HUES6 (cell line): Measurements from ENCODE around the gene NCBP1.
A peak's percentile ranks its signal among the peaks of the same experiment; 100 is the strongest.
"Not testable (repeated sequence)": the region's sequence is repeated elsewhere in the genome, so short reads cannot be mapped to it uniquely, and the experiment has no call there.

Source experiments
- H3K27ac ChIP-seq: 2 replicates; pipeline ENCODE4 v1.7.0; 2013; ENCODE audit warnings: low read depth, mild to moderate bottlenecking, low read length, inconsistent platforms
- H3K27me3 ChIP-seq: 2 replicates; pipeline ENCODE4 v1.6.1; 2013; ENCODE audit warnings: low read length; ENCODE audit not compliant: control insufficient read depth, insufficient read depth
- H3K36me3 ChIP-seq: 2 replicates; pipeline ENCODE4 v1.6.1; 2013; ENCODE audit warnings: low read length; ENCODE audit not compliant: control insufficient read depth, insufficient read depth
- H3K4me1 ChIP-seq: 2 replicates; pipeline ENCODE4 v1.6.1; 2013; ENCODE audit warnings: low read length; ENCODE audit not compliant: control insufficient read depth, insufficient read depth
- H3K4me3 ChIP-seq: 2 replicates; pipeline ENCODE4 v1.5.1; 2013; ENCODE audit warnings: low read depth, low read length
- H3K9ac ChIP-seq: one replicate; pipeline ENCODE4 v1.6.1; 2013; ENCODE audit warnings: mild to moderate bottlenecking, low read length
- H3K9me3 ChIP-seq: 2 replicates; pipeline ENCODE4 v1.6.1; 2013; ENCODE audit warnings: low read depth, low read length; ENCODE audit not compliant: control insufficient read depth, insufficient read depth

Gene NCBP1

DNA sequence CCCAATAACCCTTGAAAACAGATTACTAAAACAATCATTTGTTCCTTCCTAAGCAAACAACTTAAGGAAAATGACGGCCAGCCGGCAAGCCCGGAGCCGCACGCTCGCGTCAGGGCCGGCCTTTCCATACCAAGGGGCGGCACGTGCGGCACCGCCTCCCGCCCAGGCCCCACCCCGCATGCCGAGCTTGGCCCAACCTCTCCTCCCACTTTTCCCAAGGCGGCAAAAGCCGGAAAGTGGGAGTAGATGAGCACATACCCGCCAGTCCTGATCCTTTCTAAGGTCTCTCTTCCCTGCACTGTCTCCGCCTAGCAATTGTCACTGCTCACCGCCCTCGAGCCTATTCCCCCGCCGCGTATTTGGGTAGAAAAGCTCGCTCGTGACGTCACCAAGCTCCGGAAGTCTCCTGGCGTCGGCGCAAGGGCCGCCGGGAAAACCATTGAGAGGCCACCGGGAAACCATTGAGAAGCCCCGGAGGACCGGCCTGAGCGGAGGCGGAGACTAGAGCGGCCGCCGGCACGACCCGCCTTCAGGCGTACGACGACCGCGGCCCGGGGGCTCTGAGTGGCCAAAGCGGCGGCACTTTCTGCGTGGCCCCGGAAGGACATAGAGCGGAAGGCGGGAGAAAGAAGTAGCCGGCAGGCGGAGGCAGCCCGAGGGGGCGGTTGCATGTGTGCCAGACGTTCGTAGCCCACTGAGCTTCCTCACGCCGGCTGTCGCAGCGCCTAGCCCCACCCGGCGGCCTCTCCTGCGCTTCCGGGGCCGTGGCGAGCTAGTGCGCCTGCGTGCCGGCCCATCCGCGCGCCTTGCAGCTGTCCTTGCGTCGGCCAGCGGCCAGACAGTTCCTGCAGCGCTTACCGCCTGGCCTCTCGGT is at the start of gene NCBP1, which contains the start of gene TSTD2:
TSS of gene NCBP1 (plus strand) at position 837 of the 874 bp plus-strand sequence. CDS start 61 bp downstream, outside the sequence.
TSS of gene TSTD2 (minus strand) at position 384 of the 874 bp plus-strand sequence. CDS start 5,806 bp downstream, outside the sequence.
- Histone ChIP-seq H3K4me1 (peaks cover 24% of the 10 kb centered on the region), H3K9me3 (no peaks in the 10 kb centered on the region), H3K9ac (peak within 1 kb of the TSS; percentile 89), H3K36me3 (peaks cover 3% of the 10 kb centered on the region; the same call in 1 of the 2 replicates), H3K4me3 (peak within 1 kb of the TSS; percentile 95), H3K27ac (peak within 1 kb of the TSS; percentile 88), H3K27me3 (no peaks in the 10 kb centered on the region)

DNA sequence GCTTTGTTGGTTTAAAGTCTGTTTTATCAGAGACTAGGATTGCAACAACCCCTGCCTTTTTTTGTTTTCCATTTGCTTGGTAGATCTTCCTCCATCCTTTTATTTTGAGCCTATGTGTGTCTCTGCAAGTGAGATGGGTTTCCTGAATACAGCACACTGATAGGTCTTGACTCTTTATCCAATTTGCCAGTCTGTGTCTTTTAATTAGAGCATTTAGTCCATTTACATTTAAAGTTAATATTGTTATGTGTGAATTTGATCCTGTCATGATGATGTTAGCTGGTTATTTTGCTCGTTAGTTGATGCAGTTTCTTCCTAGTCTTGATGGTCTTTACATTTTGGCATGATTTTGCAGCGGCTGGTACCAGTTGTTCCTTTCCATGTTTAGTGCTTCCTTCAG is 48.8 kb upstream of the NCBP1 start:
- H3K4me1 ChIP-seq, H3K27ac ChIP-seq, H3K9ac ChIP-seq, H3K27me3 ChIP-seq, H3K9me3 ChIP-seq, H3K4me3 ChIP-seq, H3K36me3 ChIP-seq: not testable (repeated sequence)

DNA sequence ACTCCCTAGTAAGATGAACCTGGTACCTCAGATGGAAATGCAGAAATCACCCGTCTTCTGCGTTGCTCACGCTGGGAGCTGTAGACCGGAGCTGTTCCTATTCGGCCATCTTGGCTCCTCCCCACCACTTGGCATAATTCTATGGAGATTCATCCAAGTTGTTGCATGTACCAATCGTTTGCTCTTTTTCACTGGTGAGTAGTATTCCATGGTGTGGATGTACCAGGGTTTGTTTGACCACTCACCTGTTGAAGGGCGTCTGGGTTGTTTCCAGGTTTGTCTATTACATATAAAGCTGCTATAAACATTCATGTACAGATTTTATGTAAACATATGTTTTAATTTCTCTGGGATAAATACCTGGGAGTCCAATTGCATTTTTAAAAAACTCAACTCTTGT is 46.7 kb upstream of the NCBP1 start:
- peak overlapping the region; percentile 39; the same call in 1 of the 2 replicates for H3K4me3 ChIP-seq
- H3K36me3 ChIP-seq, H3K9me3 ChIP-seq, H3K27me3 ChIP-seq, H3K4me1 ChIP-seq, H3K9ac ChIP-seq, H3K27ac ChIP-seq: not testable (repeated sequence)

DNA sequence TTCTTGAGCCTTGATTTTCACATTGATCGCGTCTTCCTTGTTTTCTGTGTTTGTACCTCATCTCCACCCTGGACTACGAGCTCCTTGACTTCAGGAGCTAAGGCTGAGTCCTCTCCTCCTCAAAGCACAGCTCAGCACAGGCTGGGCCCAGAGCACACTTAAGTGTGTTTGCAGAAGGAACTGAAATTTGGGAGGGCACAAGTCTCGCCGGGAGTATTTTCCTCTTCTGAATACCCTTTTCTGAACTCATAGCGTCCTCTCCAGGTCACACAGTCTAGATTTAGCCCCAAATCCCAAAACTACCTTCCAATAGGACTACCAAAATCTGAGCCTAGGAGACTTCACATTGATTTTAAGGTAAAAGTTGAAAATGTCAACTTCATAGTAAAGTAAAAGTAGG is 42.1 kb upstream of the NCBP1 start:
- no peaks in the 10 kb centered on the region for H3K27me3 ChIP-seq
- H3K4me3 ChIP-seq: no peak overlapping the region
- peaks cover 8% of the 10 kb centered on the region for H3K9me3 ChIP-seq
- no peak overlapping the region for H3K27ac ChIP-seq
- no peaks in the 10 kb centered on the region for H3K36me3 ChIP-seq
- H3K9ac ChIP-seq: no peak overlapping the region
- no peaks in the 10 kb centered on the region for H3K4me1 ChIP-seq

GRCh38 chr9:97592126-97592525 is 41.5 kb upstream of the NCBP1 start:
- Histone ChIP-seq H3K4me1 (no peaks in the 10 kb centered on the region), H3K9me3 (peaks cover 4% of the 10 kb centered on the region; the same call in 1 of the 2 replicates), H3K36me3 (no peaks in the 10 kb centered on the region), H3K9ac (no peak overlapping the region), H3K27ac (no peak overlapping the region), H3K27me3 (no peaks in the 10 kb centered on the region), H3K4me3 (no peak overlapping the region)

GRCh38 chr9:97593960-97594359 is 39.7 kb upstream of the NCBP1 start:
- Histone ChIP-seq H3K9me3 (no peaks in the 10 kb centered on the region), H3K4me3 (no peak overlapping the region), H3K36me3 (no peaks in the 10 kb centered on the region), H3K9ac (no peak overlapping the region), H3K4me1 (peaks cover 3% of the 10 kb centered on the region; the same call in 1 of the 2 replicates), H3K27me3 (no peaks in the 10 kb centered on the region), H3K27ac (no peak overlapping the region)

DNA sequence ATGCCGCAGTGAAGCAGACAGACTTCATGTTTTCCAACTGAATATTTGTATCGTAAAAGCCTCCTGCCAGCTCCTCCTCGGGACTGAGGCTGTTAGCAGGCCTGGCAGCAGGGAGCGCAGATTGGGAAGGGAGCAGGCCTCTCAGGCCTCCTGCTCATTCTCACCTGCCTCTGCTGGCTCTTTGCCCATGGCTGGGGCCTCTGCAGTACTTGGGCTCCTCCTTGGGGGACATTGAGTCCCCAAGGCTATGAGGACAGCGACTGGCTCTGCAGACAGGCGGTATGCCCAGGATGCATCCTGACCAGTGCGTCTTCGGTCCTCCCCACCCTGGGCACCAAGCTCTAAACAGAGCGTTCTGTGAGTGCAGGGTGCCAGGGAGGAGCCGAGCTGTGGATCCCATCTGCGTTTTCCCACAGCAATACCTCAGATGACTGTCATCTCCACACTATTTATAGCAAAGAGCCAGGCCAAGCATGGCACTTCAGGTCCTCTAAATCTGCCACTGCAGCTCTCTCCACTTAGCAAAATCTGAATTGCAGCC is 39.2 kb upstream of the NCBP1 start:
- Histone ChIP-seq H3K9ac (no peak overlapping the region), H3K4me3 (no peak overlapping the region), H3K27ac (no peak overlapping the region), H3K4me1 (peaks cover 3% of the 10 kb centered on the region; the same call in 1 of the 2 replicates), H3K9me3 (no peaks in the 10 kb centered on the region), H3K36me3 (peaks cover 1% of the 10 kb centered on the region; the same call in 1 of the 2 replicates), H3K27me3 (no peaks in the 10 kb centered on the region)

- Histone ChIP-seq H3K4me1 (peaks cover 3% of the 10 kb centered on the region; the same call in 1 of the 2 replicates), H3K4me3 (no peak overlapping the region), H3K9ac (no peak overlapping the region)
These were observed 36.7 kb upstream of the NCBP1 start for GRCh38 chr9:97596906-97597305.

GRCh38 chr9:97598461-97599288 is 34.9 kb upstream of the NCBP1 start:
- no peak overlapping the region for H3K9ac ChIP-seq
- no peak overlapping the region for H3K4me3 ChIP-seq
- no peak overlapping the region for H3K27ac ChIP-seq
- H3K4me1 ChIP-seq: peaks cover 3% of the 10 kb centered on the region; the same call in 1 of the 2 replicates
- H3K9me3 ChIP-seq: no peaks in the 10 kb centered on the region
- H3K36me3 ChIP-seq: peaks cover 40% of the 10 kb centered on the region
- no peaks in the 10 kb centered on the region for H3K27me3 ChIP-seq

More at GRCh38 chr9:97596906-97597305, 36.7 kb upstream of the NCBP1 start:
- no peak overlapping the region for H3K27ac ChIP-seq
- peaks cover 22% of the 10 kb centered on the region for H3K36me3 ChIP-seq
- H3K9me3 ChIP-seq: no peaks in the 10 kb centered on the region
- no peaks in the 10 kb centered on the region for H3K27me3 ChIP-seq

DNA sequence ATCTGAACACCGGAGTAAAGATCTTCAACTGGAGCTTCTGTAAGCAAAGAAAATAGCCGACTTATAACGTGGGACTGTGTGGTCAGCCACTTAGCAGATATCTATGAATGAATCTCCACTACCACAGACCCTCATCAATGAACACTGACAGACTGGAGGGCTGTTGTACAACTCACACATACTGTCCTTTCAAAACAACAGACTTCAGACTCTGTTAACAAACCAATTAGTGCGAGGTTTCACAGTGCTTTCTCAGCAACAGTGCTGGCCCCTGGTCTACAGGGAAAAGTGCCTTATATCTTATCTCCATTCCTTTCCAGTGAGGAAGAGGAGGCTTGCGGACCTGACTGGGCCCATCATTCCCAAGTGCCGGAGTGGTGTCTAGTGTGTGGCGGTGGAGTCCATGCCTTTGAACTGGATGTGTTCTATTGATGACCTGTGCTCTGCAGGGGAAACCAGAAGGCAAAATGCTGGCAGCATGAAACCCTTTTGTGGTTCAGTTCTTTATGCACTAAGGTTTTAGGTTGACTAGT is 34.2 kb upstream of the NCBP1 start:
- peaks cover 46% of the 10 kb centered on the region for H3K36me3 ChIP-seq

More for the DNA sequence above, 34.2 kb upstream of the NCBP1 start:
- Histone ChIP-seq H3K4me1 (peaks cover 3% of the 10 kb centered on the region; the same call in 1 of the 2 replicates), H3K27me3 (no peaks in the 10 kb centered on the region), H3K9ac (no peak overlapping the region), H3K4me3 (no peak overlapping the region), H3K27ac (no peak overlapping the region), H3K9me3 (no peaks in the 10 kb centered on the region)
